CD4-positive, CD25-positive, alpha-beta regulatory T cell (primary cell): ENCODE results near the gene NKD1. TPM values are rescaled to one million over a fixed set of nuclear protein-coding genes. Genes with fewer than 3 reads are reported as not detected.

Experiments used
- ATAC-seq, 2 donors: fragments of 150-1000 bp; cut with Tn5 transposase; one replicate each; pipeline ENCODE4 v1.10.0; 2021; ENCODE audit warnings: low read depth in 2 of 2, moderate number of reproducible peaks in 2 of 2, moderate library complexity in 1 of 2
- DNase-seq, 3 donors: peaks; one replicate each; pipeline versions ENCODE4 v3.0.0 to v3.0.0-alpha.2; 2012 to 2022; ENCODE audit warnings: mixed read lengths in 1 of 3
- H3K27ac ChIP-seq: one replicate; pipeline ENCODE4 v1.7.0; 2013; ENCODE audit warnings: mild to moderate bottlenecking, low read length; ENCODE audit not compliant: insufficient read depth, poor library complexity, severe bottlenecking
- H3K27me3 ChIP-seq: one replicate; pipeline ENCODE4 v1.7.0; 2013; ENCODE audit warnings: low read length; ENCODE audit not compliant: control insufficient read depth, insufficient read depth
- H3K36me3 ChIP-seq: one replicate; pipeline ENCODE4 v1.7.0; 2013; ENCODE audit warnings: mild to moderate bottlenecking, low read length, moderate library complexity; ENCODE audit not compliant: control insufficient read depth, insufficient read depth
- H3K4me1 ChIP-seq: 2 replicates; pipeline ENCODE4 v1.7.0; 2013; ENCODE audit warnings: mild to moderate bottlenecking, low read length; ENCODE audit not compliant: insufficient read depth, control insufficient read depth, poor library complexity, severe bottlenecking
- H3K4me3 ChIP-seq: one replicate; pipeline ENCODE4 v1.7.0; 2013; ENCODE audit warnings: low read depth, mild to moderate bottlenecking, low read length, moderate library complexity
- H3K9me3 ChIP-seq, 2 experiments: 1 replicate in 1 of 2; 2 replicates in 1 of 2; pipeline ENCODE4 v1.7.0; 2013; ENCODE audit warnings: low read length in 2 of 2, mild to moderate bottlenecking in 1 of 2, moderate library complexity in 1 of 2; ENCODE audit not compliant: control insufficient read depth in 2 of 2
- H3K27ac Mint-ChIP-seq, 3 donors: one replicate each; pipeline ENCODE4 v1.8.0; 2020 to 2022; ENCODE audit warnings: mild to moderate bottlenecking in 3 of 3, mixed read lengths in 3 of 3, moderate library complexity in 2 of 3
- H3K27me3 Mint-ChIP-seq: one replicate; pipeline ENCODE4 v1.8.0; 2022; ENCODE audit warnings: mild to moderate bottlenecking, mixed read lengths
- H3K36me3 Mint-ChIP-seq: one replicate; pipeline ENCODE4 v1.8.0; 2020; ENCODE audit warnings: mixed read lengths
- H3K4me1 Mint-ChIP-seq, 4 donors: one replicate each; pipeline ENCODE4 v1.8.0; 2020 to 2022; ENCODE audit warnings: mixed read lengths in 4 of 4, mild to moderate bottlenecking in 1 of 4
- H3K4me3 Mint-ChIP-seq, 4 donors: one replicate each; pipeline ENCODE4 v1.8.0; 2020 to 2022; ENCODE audit warnings: mild to moderate bottlenecking in 4 of 4, mixed read lengths in 4 of 4, moderate library complexity in 3 of 4
- H3K9me3 Mint-ChIP-seq, 7 donors: one replicate each; pipeline ENCODE4 v1.8.0; 2020 to 2022; ENCODE audit warnings: mixed read lengths in 7 of 7, mild to moderate bottlenecking in 3 of 7, moderate library complexity in 2 of 7
- polyA plus RNA-seq, 4 donors: library from polyadenylated mRNA; unstranded; fragments of 300-500 nt; fragmentation: Illumina TruSeq; gene quantifications; one replicate each; pipeline ENCODE4 v1.2.3, GENCODE V29; 2021
- total RNA-seq: library from RNA; stranded (reverse); gene quantifications from one replicate; pipeline ENCODE4 v1.2.3, GENCODE V29; 2022

NKD1 gene
- total and polyA plus RNA-seq, 5 donors from 2014 or later = 0.10 to 2.4 (median 0.65) TPM; not detected in 1

- H3K4me3 ChIP-seq = no peak overlapping the region
- H3K27ac Mint-ChIP-seq = peak overlapping the region in 2 of 3 donors; percentile 60 to 71
- no peak for ATAC-seq
- peaks cover 24% of the 10 kb centered on the region for H3K27me3 Mint-ChIP-seq
- peaks cover 7% of the 10 kb centered on the region for H3K36me3 Mint-ChIP-seq
- H3K4me3 Mint-ChIP-seq = peak overlapping the region; percentile 26 to 88 (median 82)
- no peaks in the 10 kb centered on the region for H3K36me3 ChIP-seq
- peaks cover 34% of the 10 kb centered on the region for H3K4me1 ChIP-seq
- DNase-seq = no peak
- peaks cover 0 to 31% (median 18%) of the 10 kb centered on the region in 4 donors for H3K4me1 Mint-ChIP-seq
- H3K9me3 ChIP-seq = no peaks in the 10 kb centered on the region
- no peaks in the 10 kb centered on the region for H3K27me3 ChIP-seq
- no peak overlapping the region for H3K27ac ChIP-seq
- H3K9me3 Mint-ChIP-seq = peaks cover 0 to 2% (median 0%) of the 10 kb centered on the region in 7 donors
These were observed 1.8 kb downstream of the NKD1 start for GRCh38 chr16:50550035-50550434.

- no peak overlapping the region for H3K27ac Mint-ChIP-seq
- H3K4me3 ChIP-seq = no peak overlapping the region
- peaks cover 8% of the 10 kb centered on the region for H3K36me3 Mint-ChIP-seq
- H3K9me3 Mint-ChIP-seq = peaks cover 0 to 2% (median 0%) of the 10 kb centered on the region in 7 donors
- H3K36me3 ChIP-seq = no peaks in the 10 kb centered on the region
- H3K9me3 ChIP-seq = no peaks in the 10 kb centered on the region
- DNase-seq = no peak
- peaks cover 0 to 29% (median 14%) of the 10 kb centered on the region in 4 donors for H3K4me1 Mint-ChIP-seq
- no peak for ATAC-seq
- peak overlapping the region in 3 of 4 donors; percentile 26 to 88 (median 26) for H3K4me3 Mint-ChIP-seq
- no peak overlapping the region for H3K27ac ChIP-seq
- H3K27me3 Mint-ChIP-seq = peaks cover 24% of the 10 kb centered on the region
- peaks cover 32% of the 10 kb centered on the region for H3K4me1 ChIP-seq
- H3K27me3 ChIP-seq = no peaks in the 10 kb centered on the region
These were observed 2.9 kb downstream of the NKD1 start for GRCh38 chr16:50550866-50551641.

- no peak overlapping the region for H3K27ac ChIP-seq
- H3K4me1 Mint-ChIP-seq = peaks cover 0 to 18% (median 7%) of the 10 kb centered on the region in 4 donors
- H3K9me3 Mint-ChIP-seq = peaks cover 0 to 2% (median 0%) of the 10 kb centered on the region in 7 donors
- peaks cover 19% of the 10 kb centered on the region for H3K27me3 Mint-ChIP-seq
- peak overlapping the region in 1 of 4 donors; percentile 30 for H3K4me3 Mint-ChIP-seq
- no peaks in the 10 kb centered on the region for H3K36me3 ChIP-seq
- DNase-seq (no peak), ATAC-seq (no peak)
- no peak overlapping the region for H3K4me3 ChIP-seq
- no peak overlapping the region for H3K27ac Mint-ChIP-seq
- H3K4me1 ChIP-seq = peaks cover 19% of the 10 kb centered on the region
- H3K36me3 Mint-ChIP-seq = peaks cover 20% of the 10 kb centered on the region
- no peaks in the 10 kb centered on the region for H3K27me3 ChIP-seq
- H3K9me3 ChIP-seq = no peaks in the 10 kb centered on the region
These were observed 4.4 kb downstream of the NKD1 start for GRCh38 chr16:50552476-50553101.

- no peak overlapping the region for H3K4me3 Mint-ChIP-seq
- Histone ChIP-seq H3K27ac (no peak overlapping the region), H3K27me3 (no peaks in the 10 kb centered on the region), H3K36me3 (no peaks in the 10 kb centered on the region), H3K9me3 (no peaks in the 10 kb centered on the region), H3K4me1 (peaks cover 15% of the 10 kb centered on the region), H3K4me3 (no peak overlapping the region)
- ATAC-seq (no peak), DNase-seq (no peak)
- peaks cover 21% of the 10 kb centered on the region for H3K36me3 Mint-ChIP-seq
- peaks cover 0 to 2% (median 0%) of the 10 kb centered on the region in 7 donors for H3K9me3 Mint-ChIP-seq
- peak overlapping the region in 1 of 3 donors; percentile 29 for H3K27ac Mint-ChIP-seq
- peaks cover 16% of the 10 kb centered on the region for H3K27me3 Mint-ChIP-seq
- peaks cover 0 to 18% (median 7%) of the 10 kb centered on the region in 4 donors for H3K4me1 Mint-ChIP-seq
These were observed 5.0 kb downstream of the NKD1 start for GRCh38 chr16:50553182-50553710.

- H3K36me3 Mint-ChIP-seq = peaks cover 23% of the 10 kb centered on the region
- Histone ChIP-seq H3K4me3 (no peak overlapping the region), H3K27ac (no peak overlapping the region), H3K9me3 (no peaks in the 10 kb centered on the region), H3K36me3 (no peaks in the 10 kb centered on the region), H3K27me3 (no peaks in the 10 kb centered on the region), H3K4me1 (peaks cover 11% of the 10 kb centered on the region)
- H3K4me3 Mint-ChIP-seq = peak overlapping the region in 1 of 4 donors; percentile 39
- H3K27ac Mint-ChIP-seq = no peak overlapping the region
- no peak for DNase-seq
- peaks cover 0 to 18% (median 7%) of the 10 kb centered on the region in 4 donors for H3K4me1 Mint-ChIP-seq
- ATAC-seq = no peak
- H3K9me3 Mint-ChIP-seq = peaks cover 0 to 2% (median 0%) of the 10 kb centered on the region in 7 donors
- peaks cover 16% of the 10 kb centered on the region for H3K27me3 Mint-ChIP-seq
These were observed 5.7 kb downstream of the NKD1 start for GRCh38 chr16:50553731-50554360.

GRCh38 chr16:50555269-50555875 is 7.2 kb downstream of the NKD1 start:
- Mint-ChIP-seq H3K4me3 (no peak overlapping the region), H3K36me3 (peaks cover 31% of the 10 kb centered on the region), H3K9me3 (peaks cover 0 to 2% (median 0%) of the 10 kb centered on the region in 7 donors), H3K27ac (no peak overlapping the region), H3K27me3 (peaks cover 6% of the 10 kb centered on the region), H3K4me1 (peaks cover 0 to 4% (median 0%) of the 10 kb centered on the region in 4 donors)
- no peaks in the 10 kb centered on the region for H3K36me3 ChIP-seq
- no peaks in the 10 kb centered on the region for H3K4me1 ChIP-seq
- no peak overlapping the region for H3K4me3 ChIP-seq
- no peak for DNase-seq
- no peak for ATAC-seq
- H3K9me3 ChIP-seq = no peaks in the 10 kb centered on the region
- no peaks in the 10 kb centered on the region for H3K27me3 ChIP-seq
- no peak overlapping the region for H3K27ac ChIP-seq

GRCh38 chr16:50555952-50556673 is 7.9 kb downstream of the NKD1 start:
- ATAC-seq (no peak), DNase-seq (no peak)
- Mint-ChIP-seq H3K4me3 (no peak overlapping the region), H3K27me3 (no peaks in the 10 kb centered on the region), H3K4me1 (no peaks in the 10 kb centered on the region), H3K9me3 (peaks cover 0 to 2% (median 1%) of the 10 kb centered on the region in 7 donors), H3K36me3 (peaks cover 31% of the 10 kb centered on the region), H3K27ac (peak overlapping the region in 1 of 3 donors; percentile 46)
- H3K4me1 ChIP-seq = no peaks in the 10 kb centered on the region
- H3K27me3 ChIP-seq = no peaks in the 10 kb centered on the region
- peaks cover 3% of the 10 kb centered on the region for H3K36me3 ChIP-seq
- H3K9me3 ChIP-seq = no peaks in the 10 kb centered on the region
- H3K4me3 ChIP-seq = no peak overlapping the region
- H3K27ac ChIP-seq = no peak overlapping the region
